Neural progenitor cell (in vitro differentiated cells): ENCODE data around the gene BCL7B. TPM values are rescaled to one million over a fixed set of nuclear protein-coding genes. Genes with fewer than 3 reads are reported as not detected.

ENCODE experiments used
- DNase-seq: peaks from one replicate; pipeline ENCODE4 v3.0.0-alpha.2; 2016; ENCODE audit warnings: low spot score
- H2AFZ ChIP-seq: fragments of 200-600 bp; sonication (generic); replicated peaks from 2 replicates; pipeline ENCODE4 v1.6.1; 2016; ENCODE audit warnings: antibody characterized with exemption
- H3F3A ChIP-seq: fragments of 200-600 bp; sonication (generic); 2 replicates; pipeline ENCODE4 v1.6.1; 2016; ENCODE audit warnings: antibody characterized with exemption, low read depth
- H3K27ac ChIP-seq: fragments of 200-600 bp; sonication (generic); 2 replicates; pipeline ENCODE4 v1.5.1; 2016; ENCODE audit warnings: mild to moderate bottlenecking
- H3K27me3 ChIP-seq: fragments of 200-600 bp; sonication (generic); 2 replicates; pipeline ENCODE4 v1.6.1; 2016; ENCODE audit warnings: mild to moderate bottlenecking, moderate library complexity
- H3K36me3 ChIP-seq: fragments of 200-600 bp; sonication (generic); 2 replicates; pipeline ENCODE4 v1.5.1; 2016
- H3K4me1 ChIP-seq: fragments of 200-600 bp; sonication (generic); 2 replicates; pipeline ENCODE4 v1.6.1; 2016; ENCODE audit warnings: mixed run types
- H3K4me2 ChIP-seq: fragments of 200-600 bp; sonication (generic); 2 replicates; pipeline ENCODE4 v1.6.1; 2016
- H3K4me3 ChIP-seq: fragments of 200-600 bp; sonication (generic); 2 replicates; pipeline ENCODE4 v1.5.1; 2016
- H3K79me2 ChIP-seq: fragments of 200-600 bp; sonication (generic); 2 replicates; pipeline ENCODE4 v1.6.1; 2016; ENCODE audit warnings: low read depth
- H3K9ac ChIP-seq: fragments of 200-600 bp; sonication (generic); 2 replicates; pipeline ENCODE4 v1.6.1; 2016
- H3K9me3 ChIP-seq: fragments of 200-600 bp; sonication (generic); 2 replicates; pipeline ENCODE4 v1.5.1; 2016; ENCODE audit warnings: low read depth
- H4K20me1 ChIP-seq: fragments of 200-600 bp; sonication (generic); 2 replicates; pipeline ENCODE4 v1.6.1; 2016; ENCODE audit warnings: low read depth
- H3K27ac Mint-ChIP-seq: 3 replicates; pipeline ENCODE4 v1.8.0; 2021; ENCODE audit warnings: mixed read lengths
- H3K27me3 Mint-ChIP-seq: 2 replicates; pipeline ENCODE4 v1.8.0; 2022; ENCODE audit warnings: low read depth, mild to moderate bottlenecking, inconsistent platforms, moderate library complexity, mixed read lengths; ENCODE audit not compliant: insufficient read depth
- H3K36me3 Mint-ChIP-seq: 3 replicates; pipeline ENCODE4 v1.8.0; 2021; ENCODE audit warnings: mixed read lengths
- H3K4me1 Mint-ChIP-seq: 3 replicates; pipeline ENCODE4 v1.8.0; 2021; ENCODE audit warnings: mixed read lengths
- H3K4me3 Mint-ChIP-seq: 3 replicates; pipeline ENCODE4 v1.8.0; 2021; ENCODE audit warnings: mild to moderate bottlenecking, moderate library complexity, mixed read lengths
- H3K9me3 Mint-ChIP-seq: 3 replicates; pipeline ENCODE4 v1.8.0; 2020; ENCODE audit warnings: mixed read lengths
- CTCF ChIP-seq: fragments of 200-600 bp; sonication (generic); IDR thresholded peaks from 2 replicates; pipeline ENCODE4 v1.5.1; 2017; ENCODE audit warnings: antibody characterized with exemption, mild to moderate bottlenecking
- EZH2 ChIP-seq: fragments of 200-600 bp; sonication (generic); IDR thresholded peaks from 2 replicates; pipeline ENCODE4 v1.6.1; 2017; ENCODE audit warnings: antibody characterized with exemption, mild to moderate bottlenecking, moderate library complexity
- EZH2phosphoT487 ChIP-seq: fragments of 200-600 bp; sonication (generic); IDR thresholded peaks from 2 replicates; pipeline ENCODE4 v1.6.1; 2017; ENCODE audit warnings: antibody characterized with exemption
- total RNA-seq: library from RNA; depleted of rRNA; stranded (reverse); fragments of >200 nt; gene quantifications from 2 replicates; pipeline ENCODE4 v1.2.3, GENCODE V29; 2015; ENCODE audit warnings: low replicate concordance

BCL7B gene
- 10.4 and 29.9 TPM in 2 replicates for total RNA-seq

GRCh38 chr7:73557397-73558257, at the start of gene BCL7B:
Gene BCL7B (minus strand): TSS chr7:73557690. CDS start chr7:73557578, 112 bp downstream.
- H4K20me1 ChIP-seq, result peaks cover 16% of the 10 kb centered on the region
- peak within 1 kb of the TSS; percentile 96 for H3K27ac Mint-ChIP-seq
- peaks cover 2% of the 10 kb centered on the region for H3K36me3 Mint-ChIP-seq
- H3K4me2 ChIP-seq, result peak within 1 kb of the TSS; percentile 89
- no peaks in the 10 kb centered on the region for H3K36me3 ChIP-seq
- peaks cover 43% of the 10 kb centered on the region for H3K79me2 ChIP-seq
- peak within 1 kb of the TSS; percentile 94 for H3K4me3 Mint-ChIP-seq
- peak within 1 kb of the TSS; percentile 88 for H2AFZ ChIP-seq
- H3K27me3 Mint-ChIP-seq, result peaks cover 14% of the 10 kb centered on the region
- H3K9me3 Mint-ChIP-seq, result peaks cover 3% of the 10 kb centered on the region
- peaks cover 23% of the 10 kb centered on the region for H3F3A ChIP-seq
- TF ChIP-seq EZH2 (no peak), EZH2phosphoT487 (no peak), CTCF (no peak)
- peak; percentile 88 for DNase-seq
- peak within 1 kb of the TSS; percentile 87 for H3K4me3 ChIP-seq
- H3K27ac ChIP-seq, result peak within 1 kb of the TSS; percentile 100
- H3K4me1 Mint-ChIP-seq, result peaks cover 20% of the 10 kb centered on the region
- peak within 1 kb of the TSS; percentile 87 for H3K9ac ChIP-seq
- H3K9me3 ChIP-seq, result no peaks in the 10 kb centered on the region
- no peaks in the 10 kb centered on the region for H3K4me1 ChIP-seq
- peaks cover 25% of the 10 kb centered on the region for H3K27me3 ChIP-seq

GRCh38 chr7:73605601-73606220, 48.2 kb upstream of the BCL7B start:
- no peak for TF ChIP-seq CTCF
- TF ChIP-seq EZH2phosphoT487, result no peak
- TF ChIP-seq EZH2, result no peak
- DNase-seq, result no peak
- H3K4me2 ChIP-seq, result no peak overlapping the region
- Mint-ChIP-seq H3K4me1 (peaks cover 5% of the 10 kb centered on the region), H3K9me3 (no peaks in the 10 kb centered on the region), H3K27me3 (peaks cover 9% of the 10 kb centered on the region), H3K4me3 (no peak overlapping the region), H3K36me3 (no peaks in the 10 kb centered on the region), H3K27ac (no peak overlapping the region)
- H3F3A ChIP-seq, result no peaks in the 10 kb centered on the region
- no peak overlapping the region for H3K27ac ChIP-seq
- no peak overlapping the region for H3K4me3 ChIP-seq
- no peaks in the 10 kb centered on the region for H3K27me3 ChIP-seq
- peaks cover 6% of the 10 kb centered on the region for H3K4me1 ChIP-seq
- no peaks in the 10 kb centered on the region for H4K20me1 ChIP-seq
- no peak overlapping the region for H2AFZ ChIP-seq
- H3K9me3 ChIP-seq, result no peaks in the 10 kb centered on the region
- no peak overlapping the region for H3K9ac ChIP-seq
- H3K36me3 ChIP-seq, result no peaks in the 10 kb centered on the region
- H3K79me2 ChIP-seq, result no peaks in the 10 kb centered on the region

GRCh38 chr7:73602721-73603651, 45.5 kb upstream of the BCL7B start:
- peaks cover 6% of the 10 kb centered on the region for H3K4me1 ChIP-seq
- H3K9me3 ChIP-seq, result no peaks in the 10 kb centered on the region
- peak overlapping the region; percentile 34 for H2AFZ ChIP-seq
- Mint-ChIP-seq H3K4me3 (no peak overlapping the region), H3K27ac (no peak overlapping the region), H3K27me3 (peaks cover 6% of the 10 kb centered on the region), H3K9me3 (no peaks in the 10 kb centered on the region), H3K4me1 (peaks cover 5% of the 10 kb centered on the region), H3K36me3 (no peaks in the 10 kb centered on the region)
- no peaks in the 10 kb centered on the region for H3F3A ChIP-seq
- no peaks in the 10 kb centered on the region for H3K36me3 ChIP-seq
- no peak overlapping the region for H3K27ac ChIP-seq
- peak; percentile 50 for DNase-seq
- H3K4me3 ChIP-seq, result no peak overlapping the region
- no peak overlapping the region for H3K4me2 ChIP-seq
- H3K79me2 ChIP-seq, result no peaks in the 10 kb centered on the region
- H3K27me3 ChIP-seq, result no peaks in the 10 kb centered on the region
- TF ChIP-seq EZH2 (no peak), CTCF (no peak), EZH2phosphoT487 (no peak)
- H4K20me1 ChIP-seq, result no peaks in the 10 kb centered on the region
- no peak overlapping the region for H3K9ac ChIP-seq
